Thymus (tissue), 11 donors: ENCODE measurements around the gene CRYGN. TPM values are rescaled to one million over a fixed set of nuclear protein-coding genes. Genes with fewer than 3 reads are reported as not detected.

Experiments
- DNase-seq, 9 donors: peaks; one replicate each; pipeline ENCODE4 v3.0.0-alpha.2; 2013; ENCODE audit warnings: low spot score in 9 of 9, low read depth in 6 of 9, missing footprints in 1 of 9
- H3K27ac ChIP-seq, 2 donors: one replicate each; pipeline ENCODE4 v1.5.1; 2013; ENCODE audit warnings: control low read depth in 1 of 2, low read depth in 1 of 2, low read length in 1 of 2, mild to moderate bottlenecking in 1 of 2, moderate library complexity in 1 of 2
- H3K27me3 ChIP-seq, 2 donors: one replicate each; pipeline ENCODE4 v1.5.1; 2013; ENCODE audit warnings: low read length in 1 of 2; ENCODE audit not compliant: control insufficient read depth in 2 of 2, insufficient read depth in 1 of 2
- H3K36me3 ChIP-seq, 2 donors: one replicate each; pipeline ENCODE4 v1.5.1; 2013; ENCODE audit warnings: low read length in 1 of 2, mild to moderate bottlenecking in 1 of 2, moderate library complexity in 1 of 2; ENCODE audit not compliant: control insufficient read depth in 2 of 2, insufficient read depth in 2 of 2
- H3K4me1 ChIP-seq, 2 donors: one replicate each; pipeline ENCODE4 v1.5.1; 2013; ENCODE audit warnings: low read length in 2 of 2; ENCODE audit not compliant: control insufficient read depth in 2 of 2, insufficient read depth in 2 of 2
- H3K4me3 ChIP-seq, 2 donors: one replicate each; pipeline ENCODE4 v1.5.1; 2013; ENCODE audit warnings: low read length in 2 of 2, control low read depth in 1 of 2, mild to moderate bottlenecking in 1 of 2
- H3K9me3 ChIP-seq, 2 donors: one replicate each; pipeline ENCODE4 v1.5.1; 2013; ENCODE audit warnings: low read length in 1 of 2, mild to moderate bottlenecking in 1 of 2; ENCODE audit not compliant: control insufficient read depth in 2 of 2, insufficient read depth in 1 of 2
- WGBS: extraction: QIAGEN DNeasy Blood & Tissue Kit; methylation state at CpG from one replicate; pipeline ENCODE4 v1.1.7; 2013; 5-methylcytosine and 5-hydroxymethylcytosine counted together
- polyA plus RNA-seq: library from polyadenylated mRNA; stranded (reverse); fragments of 200-250 nt; gene quantifications from one replicate; pipeline ENCODE4 v1.2.3, GENCODE V29; 2013
- total RNA-seq: library from RNA; stranded (reverse); fragments of 120-200 nt; gene quantifications from one replicate; pipeline ENCODE4 v1.2.4, GENCODE V29; 2013
- donor health status: healthy.

The CRYGN gene
- total and polyA plus RNA-seq, 2 donors = 0.34 to 1.2 TPM

- Histone ChIP-seq H3K27me3 (peaks cover 28 to 69% of the 10 kb centered on the region in 2 donors), H3K27ac (no peak overlapping the region), H3K4me1 (peaks cover 0 to 27% of the 10 kb centered on the region in 2 donors), H3K36me3 (no peaks in the 10 kb centered on the region), H3K9me3 (peaks cover 2 to 11% of the 10 kb centered on the region in 2 donors), H3K4me3 (no peak overlapping the region)
- WGBS = 93% methylated on average over 3 of the region's 3 CpGs
- no peak for DNase-seq
Observed at GRCh38 chr7:151415375-151416105, 24.4 kb downstream of the CRYGN start.

- H3K4me1 ChIP-seq = peaks cover 7 to 42% of the 10 kb centered on the region in 2 donors
- WGBS = 96% methylated on average over 4 of the region's 4 CpGs
- H3K4me3 ChIP-seq = no peak overlapping the region
- H3K27me3 ChIP-seq = peaks cover 48 to 92% of the 10 kb centered on the region in 2 donors
- H3K27ac ChIP-seq = no peak overlapping the region
- peaks cover 0 to 9% of the 10 kb centered on the region in 2 donors for H3K9me3 ChIP-seq
- no peaks in the 10 kb centered on the region for H3K36me3 ChIP-seq
- no peak for DNase-seq
Observed at GRCh38 chr7:151413241-151413640, 26.7 kb downstream of the CRYGN start.

- DNase-seq = no peak
- WGBS = 90% methylated on average over 4 of the region's 4 CpGs
- peaks cover 52 to 92% of the 10 kb centered on the region in 2 donors for H3K27me3 ChIP-seq
- no peaks in the 10 kb centered on the region for H3K36me3 ChIP-seq
- H3K27ac ChIP-seq = no peak overlapping the region
- peaks cover 7 to 43% of the 10 kb centered on the region in 2 donors for H3K4me1 ChIP-seq
- no peak overlapping the region for H3K4me3 ChIP-seq
- peaks cover 0 to 9% of the 10 kb centered on the region in 2 donors for H3K9me3 ChIP-seq
Observed at GRCh38 chr7:151412318-151412717, 27.6 kb downstream of the CRYGN start.

GRCh38 chr7:151411551-151411950, 28.4 kb downstream of the CRYGN start:
- Histone ChIP-seq H3K9me3 (peaks cover 0 to 9% of the 10 kb centered on the region in 2 donors), H3K27me3 (peaks cover 54 to 89% of the 10 kb centered on the region in 2 donors), H3K27ac (no peak overlapping the region), H3K36me3 (no peaks in the 10 kb centered on the region), H3K4me3 (no peak overlapping the region), H3K4me1 (peaks cover 7 to 38% of the 10 kb centered on the region in 2 donors)
- WGBS = 24% methylated on average over 6 of the region's 6 CpGs
- DNase-seq = no peak

GRCh38 chr7:151410405-151411390, 29.2 kb downstream of the CRYGN start:
- 20% methylated on average over 55 of the region's 55 CpGs for WGBS
- Histone ChIP-seq H3K27ac (no peak overlapping the region), H3K4me3 (peak overlapping the region; percentile 44), H3K27me3 (peaks cover 54 to 89% of the 10 kb centered on the region in 2 donors), H3K4me1 (peaks cover 7 to 37% of the 10 kb centered on the region in 2 donors), H3K9me3 (peaks cover 0 to 9% of the 10 kb centered on the region in 2 donors), H3K36me3 (no peaks in the 10 kb centered on the region)
- DNase-seq = peak in 1 of 9 donors; percentile 26

GRCh38 chr7:151409667-151410404, 30.1 kb downstream of the CRYGN start, which contains the start of gene WDR86:
WDR86 (minus strand) TSS chr7:151410038; CDS start chr7:151409589, 449 bp downstream.
- Histone ChIP-seq H3K27ac (peak within 1 kb of the TSS; percentile 31 to 37), H3K4me3 (peak within 1 kb of the TSS; percentile 44), H3K27me3 (peaks cover 54 to 86% of the 10 kb centered on the region in 2 donors), H3K4me1 (peaks cover 7 to 40% of the 10 kb centered on the region in 2 donors), H3K9me3 (peaks cover 0 to 12% of the 10 kb centered on the region in 2 donors), H3K36me3 (no peaks in the 10 kb centered on the region)
- 2% methylated on average over 75 of the region's 75 CpGs for WGBS
- DNase-seq = peak in 2 of 9 donors; percentile 37 to 61

- no peaks in the 10 kb centered on the region for H3K36me3 ChIP-seq
- H3K27ac ChIP-seq = peak overlapping the region; percentile 31 to 37
- peaks cover 0 to 14% of the 10 kb centered on the region in 2 donors for H3K9me3 ChIP-seq
- H3K4me3 ChIP-seq = peak overlapping the region; percentile 44
- WGBS = 10% methylated on average over 61 of the region's 61 CpGs
- peak in 5 of 9 donors; percentile 41 to 84 (median 55) for DNase-seq
- H3K27me3 ChIP-seq = peaks cover 54 to 79% of the 10 kb centered on the region in 2 donors
- H3K4me1 ChIP-seq = peaks cover 7 to 42% of the 10 kb centered on the region in 2 donors
Observed at GRCh38 chr7:151408839-151409666, 30.9 kb downstream of the CRYGN start.

GRCh38 chr7:151408498-151408838, 31.5 kb downstream of the CRYGN start:
- Histone ChIP-seq H3K36me3 (no peaks in the 10 kb centered on the region), H3K27ac (peak overlapping the region in 1 of 2 donors; percentile 37), H3K4me1 (peaks cover 7 to 46% of the 10 kb centered on the region in 2 donors), H3K4me3 (peak overlapping the region; percentile 44), H3K9me3 (peaks cover 0 to 14% of the 10 kb centered on the region in 2 donors), H3K27me3 (peaks cover 54 to 75% of the 10 kb centered on the region in 2 donors)
- no peak for DNase-seq
- 89% methylated on average over 7 of the region's 7 CpGs for WGBS
